GM21390 (cell line): ENCODE results near the gene FRRS1L.
A peak's percentile ranks its signal among the peaks of the same experiment; 100 is the strongest.

ENCODE experiments used
- ATAC-seq: cut with Tn5 transposase; IDR thresholded peaks from one replicate; pipeline ENCODE4 v1.9.1; 2021; ENCODE audit not compliant: unreplicated experiment

Gene FRRS1L

GRCh38 chr9:109107402-109108240 is 59.4 kb downstream of the FRRS1L start:
- ATAC-seq, result no peak

- ATAC-seq, result peak; percentile 72
These were observed 65.2 kb downstream of the FRRS1L start for GRCh38 chr9:109101810-109102209.

- ATAC-seq, result no peak
These were observed 65.8 kb downstream of the FRRS1L start for GRCh38 chr9:109101202-109101595.

- ATAC-seq, result no peak
These were observed 66.4 kb downstream of the FRRS1L start for GRCh38 chr9:109100543-109101201.

- ATAC-seq, result no peak
These were observed 68.1 kb downstream of the FRRS1L start for GRCh38 chr9:109098960-109099308.

GRCh38 chr9:109098171-109098959 is 68.7 kb downstream of the FRRS1L start:
- no peak for ATAC-seq

GRCh38 chr9:109097146-109097545 is 69.9 kb downstream of the FRRS1L start:
- no peak for ATAC-seq

- no peak for ATAC-seq
These were observed 71.7 kb downstream of the FRRS1L start for GRCh38 chr9:109095321-109095720.

- ATAC-seq, result no peak
These were observed 72.8 kb downstream of the FRRS1L start for GRCh38 chr9:109094268-109094667.

- no peak for ATAC-seq
These were observed 74.5 kb downstream of the FRRS1L start for GRCh38 chr9:109092587-109092986.

- no peak for ATAC-seq
These were observed 74.9 kb downstream of the FRRS1L start for GRCh38 chr9:109092051-109092580.

GRCh38 chr9:109088221-109088620 is 78.8 kb downstream of the FRRS1L start:
- ATAC-seq, result no peak

- ATAC-seq, result no peak
These were observed 79.3 kb downstream of the FRRS1L start for GRCh38 chr9:109087795-109088194.

- peak; percentile 89 for ATAC-seq
These were observed 80.8 kb downstream of the FRRS1L start for GRCh38 chr9:109086221-109086620.

GRCh38 chr9:109085510-109085909 is 81.5 kb downstream of the FRRS1L start:
- ATAC-seq, result no peak

- ATAC-seq, result no peak
These were observed 83.1 kb downstream of the FRRS1L start for GRCh38 chr9:109083813-109084405.

- no peak for ATAC-seq
These were observed 83.9 kb downstream of the FRRS1L start for GRCh38 chr9:109083141-109083540.

- ATAC-seq, result no peak
These were observed 84.9 kb downstream of the FRRS1L start for GRCh38 chr9:109082091-109082620.
